LHCN-M2 (cell line): Measurements from ENCODE around the gene IGFBP2. TPM values are rescaled to one million over a fixed set of nuclear protein-coding genes. Genes with fewer than 3 reads are reported as not detected.

Experiments
- DNase-seq: peaks from one replicate; pipeline ENCODE4 v3.0.0-alpha.2; 2012; ENCODE audit warnings: low read depth
- total RNA-seq: library from RNA; depleted of rRNA; stranded (reverse); fragments of >200 nt; gene quantifications from 2 replicates; pipeline ENCODE4 v1.2.3, GENCODE V29; 2014

Gene IGFBP2
- total RNA-seq, 1 experiment from 2014 or later = 0.23 TPM

DNA sequence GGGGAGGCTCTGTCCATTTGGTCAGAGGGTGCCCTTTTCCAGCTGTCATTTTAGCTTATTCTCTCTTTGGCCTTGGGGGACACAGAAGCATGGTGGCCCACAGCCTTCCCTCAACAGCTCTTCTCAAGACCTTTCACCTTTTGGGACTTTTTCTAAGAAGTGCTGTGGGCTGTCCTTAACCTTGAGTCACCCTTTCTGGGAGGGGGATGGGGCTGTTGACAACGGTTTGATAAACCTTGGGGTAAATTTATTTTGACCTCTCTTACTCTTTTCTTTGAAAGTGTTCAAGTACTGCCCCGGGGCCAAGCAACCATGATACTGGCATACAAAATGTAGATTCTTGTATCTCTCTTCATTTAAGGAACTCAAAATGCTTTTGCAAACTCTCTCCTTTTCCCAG lies 48.5 kb downstream of the IGFBP2 start:
- DNase-seq = no peak

DNA sequence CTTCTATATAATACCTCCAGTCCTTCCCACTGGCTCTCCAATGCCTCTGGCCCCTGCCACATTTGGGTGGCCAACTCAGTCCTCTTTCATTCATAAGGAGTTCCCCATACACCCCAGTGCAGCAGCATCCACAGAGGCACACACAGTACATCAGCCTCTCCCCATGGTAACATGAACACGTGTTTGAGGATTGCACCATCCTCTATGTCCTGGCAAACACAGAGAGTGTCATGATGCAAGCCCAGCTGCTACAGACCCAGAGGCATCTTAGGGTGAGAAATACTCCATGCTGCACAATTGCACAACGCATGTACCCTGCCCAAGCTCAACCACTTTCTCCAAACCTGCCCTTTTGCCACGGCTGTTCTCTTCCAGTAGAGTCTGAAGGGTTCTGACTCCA lies 50.6 kb downstream of the IGFBP2 start:
- peak; percentile 95 for DNase-seq

DNA sequence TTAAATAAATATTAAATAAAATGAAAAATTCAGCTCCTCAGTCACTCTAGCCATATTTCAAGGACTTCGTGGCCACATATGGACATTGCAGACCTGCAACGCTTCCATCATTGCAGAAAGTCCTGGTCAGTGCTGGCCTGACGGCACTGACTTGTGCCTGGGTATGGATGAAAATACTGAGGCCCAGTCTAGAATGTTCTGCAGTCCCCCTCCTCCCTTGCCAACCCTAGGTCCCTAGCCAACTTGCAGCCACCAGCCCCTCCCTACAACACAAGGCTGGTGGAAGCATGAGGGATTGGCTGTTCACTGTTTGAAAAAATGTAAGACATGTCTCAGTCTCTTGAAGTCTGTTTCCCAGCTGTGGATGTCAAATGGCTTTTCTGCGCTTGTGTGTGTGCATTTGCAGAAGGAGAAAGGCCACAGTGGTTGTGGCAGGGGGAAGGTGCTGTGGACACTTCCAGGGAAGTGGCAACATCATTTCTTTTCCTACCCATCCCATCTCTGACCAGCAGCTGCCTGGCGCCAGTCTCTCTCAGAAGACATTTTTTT lies 52.2 kb downstream of the IGFBP2 start:
- DNase-seq = no peak

DNA sequence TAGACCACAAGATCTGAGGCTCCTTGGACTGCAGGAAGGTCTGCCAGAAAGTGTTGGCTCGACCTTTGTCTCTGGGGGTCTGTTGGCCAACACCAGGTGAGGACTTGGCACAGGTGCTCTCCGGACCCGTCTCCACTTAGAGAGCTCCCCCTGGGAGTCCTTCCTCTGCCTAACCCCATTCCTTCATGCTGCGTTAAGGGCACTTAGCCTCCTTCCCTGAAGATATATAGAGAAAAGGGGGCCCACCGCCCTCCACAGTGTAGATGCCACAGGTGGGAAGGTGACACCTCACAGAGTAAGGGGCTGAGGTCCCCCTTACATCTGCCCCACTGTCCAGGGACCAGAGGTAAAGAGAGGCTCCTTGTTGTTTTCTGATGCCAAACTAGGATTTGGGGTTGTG lies 53.9 kb downstream of the IGFBP2 start:
- no peak for DNase-seq

DNA sequence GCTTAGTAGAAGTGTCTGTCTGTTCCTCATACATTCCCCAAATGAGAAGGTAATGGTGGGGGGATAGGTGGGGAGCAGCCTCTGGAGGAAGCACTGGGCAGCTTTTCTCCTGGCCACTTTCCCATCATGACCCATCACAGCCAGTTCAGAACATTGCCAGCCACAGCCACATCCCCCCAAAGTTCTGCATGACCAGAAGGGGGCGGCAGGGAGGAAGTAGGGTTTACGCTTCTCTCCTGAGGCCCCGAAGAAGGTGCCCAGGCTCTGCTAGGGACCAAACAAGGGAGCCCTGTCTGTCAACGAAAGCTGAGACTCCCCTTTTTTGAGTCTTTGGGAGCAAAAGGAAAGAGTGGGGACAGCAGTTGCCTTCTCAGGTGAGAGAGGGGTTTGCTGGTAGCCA lies 54.4 kb downstream of the IGFBP2 start:
- DNase-seq = no peak

DNA sequence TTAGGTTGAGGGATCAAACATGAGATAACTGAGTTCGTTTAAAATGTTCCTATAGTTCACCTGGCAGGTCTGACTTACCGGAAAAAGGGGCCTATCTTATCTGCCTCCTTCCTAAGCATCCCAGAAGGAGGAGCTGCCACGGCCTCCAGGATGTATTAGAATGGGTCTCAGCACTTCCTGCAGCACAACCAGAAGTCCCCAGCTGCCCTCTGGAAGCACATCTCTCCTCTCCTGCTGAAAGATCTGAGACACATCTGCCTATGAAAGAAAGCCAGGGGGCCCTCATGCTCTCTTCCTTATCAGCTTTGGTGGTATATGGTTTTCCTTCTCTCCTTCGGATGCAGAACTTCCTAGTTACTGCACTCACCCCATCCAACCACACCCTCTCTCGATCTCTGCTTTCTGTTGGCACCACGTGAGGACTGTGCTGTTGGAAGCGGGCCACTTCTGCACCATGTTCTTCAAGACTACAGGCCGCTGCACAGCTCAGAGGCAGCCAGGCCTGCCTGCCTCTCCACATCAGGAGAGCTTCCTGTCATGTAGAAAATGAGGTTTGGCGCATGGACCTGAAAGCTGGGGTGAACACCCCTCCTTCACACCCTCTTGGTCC lies 55.6 kb downstream of the IGFBP2 start:
- no peak for DNase-seq

DNA sequence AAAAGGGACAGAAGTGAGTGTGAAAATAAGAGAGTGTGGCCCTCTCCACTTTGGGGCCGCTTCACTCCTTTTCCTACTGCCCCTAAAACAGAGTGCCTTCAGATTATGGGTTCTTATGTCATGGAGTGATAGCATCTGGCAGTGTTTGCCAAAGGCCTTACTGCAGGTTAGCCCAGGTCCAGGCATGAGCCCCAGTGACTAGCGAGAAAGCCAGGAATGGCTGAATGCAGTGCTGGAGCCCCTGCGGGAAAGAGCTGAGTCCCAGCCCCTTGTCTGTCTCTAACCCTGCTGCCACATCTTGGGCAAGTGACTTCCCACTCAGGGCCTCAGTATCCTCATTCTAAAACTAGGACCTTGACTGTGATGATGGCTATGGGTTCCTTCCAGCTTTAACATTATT lies 56.2 kb downstream of the IGFBP2 start:
- no peak for DNase-seq

DNA sequence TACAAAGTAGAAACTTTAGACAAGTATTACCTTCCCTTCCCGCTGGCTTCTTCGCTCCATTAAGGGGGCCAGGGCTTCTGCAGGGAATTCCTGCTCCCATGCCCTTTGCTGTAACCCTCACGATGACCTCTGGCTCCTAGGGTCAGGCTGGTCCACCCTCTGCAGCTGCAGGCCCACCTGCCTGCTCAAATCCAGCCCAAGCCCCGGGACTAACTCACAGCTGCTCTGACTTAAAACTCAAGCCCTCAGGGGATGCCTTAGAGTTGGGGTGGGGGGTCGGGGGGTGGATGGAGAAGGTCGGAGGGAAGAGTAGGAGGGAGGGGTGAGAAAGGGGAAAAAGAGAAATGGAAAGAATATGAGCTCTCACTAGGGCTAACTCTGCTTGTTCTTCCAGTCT lies 57.2 kb downstream of the IGFBP2 start:
- DNase-seq = no peak

DNA sequence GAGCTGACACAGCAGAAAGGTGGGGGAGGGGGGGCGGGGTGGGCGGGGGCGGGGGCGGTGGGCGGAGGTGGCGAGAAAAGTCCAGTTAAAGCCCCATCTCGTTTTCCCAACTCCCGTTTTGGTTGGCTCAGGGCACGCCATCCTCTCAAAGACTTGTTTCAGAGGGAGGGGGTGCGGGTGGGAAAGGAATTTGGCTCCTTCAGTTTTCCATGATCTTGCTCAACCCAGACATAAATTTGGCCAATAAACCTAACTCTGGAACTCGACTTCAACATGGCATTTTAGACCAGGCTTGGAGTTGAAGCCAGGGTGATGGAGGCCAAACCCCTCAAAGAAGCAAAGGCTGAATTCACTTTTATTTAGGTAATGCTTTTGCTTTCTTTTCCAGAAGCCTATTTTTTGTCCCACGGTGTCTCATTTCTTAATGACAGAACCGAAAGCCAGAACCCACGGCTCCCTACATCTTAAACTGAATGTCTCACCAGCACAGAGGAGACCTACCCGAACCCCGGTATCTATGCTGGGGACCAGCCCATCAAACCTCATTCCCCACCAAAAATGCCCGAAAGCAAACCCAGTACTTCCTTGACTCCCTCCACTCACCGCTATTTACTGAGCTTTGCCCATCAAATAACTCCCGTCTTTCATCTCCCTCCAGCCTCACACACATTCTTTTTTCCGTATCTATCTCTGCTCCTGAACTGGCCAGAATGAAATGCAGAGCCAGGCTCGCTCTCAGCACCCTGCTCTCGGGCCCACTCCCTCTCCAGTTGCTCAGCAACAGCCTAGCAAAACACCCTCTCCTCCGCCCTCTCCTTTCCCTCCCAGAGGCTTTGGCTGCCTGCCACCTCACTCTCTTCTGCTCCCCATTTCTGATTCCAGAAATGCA lies 57.9 kb downstream of the IGFBP2 start:
- peak; percentile 50 for DNase-seq

DNA sequence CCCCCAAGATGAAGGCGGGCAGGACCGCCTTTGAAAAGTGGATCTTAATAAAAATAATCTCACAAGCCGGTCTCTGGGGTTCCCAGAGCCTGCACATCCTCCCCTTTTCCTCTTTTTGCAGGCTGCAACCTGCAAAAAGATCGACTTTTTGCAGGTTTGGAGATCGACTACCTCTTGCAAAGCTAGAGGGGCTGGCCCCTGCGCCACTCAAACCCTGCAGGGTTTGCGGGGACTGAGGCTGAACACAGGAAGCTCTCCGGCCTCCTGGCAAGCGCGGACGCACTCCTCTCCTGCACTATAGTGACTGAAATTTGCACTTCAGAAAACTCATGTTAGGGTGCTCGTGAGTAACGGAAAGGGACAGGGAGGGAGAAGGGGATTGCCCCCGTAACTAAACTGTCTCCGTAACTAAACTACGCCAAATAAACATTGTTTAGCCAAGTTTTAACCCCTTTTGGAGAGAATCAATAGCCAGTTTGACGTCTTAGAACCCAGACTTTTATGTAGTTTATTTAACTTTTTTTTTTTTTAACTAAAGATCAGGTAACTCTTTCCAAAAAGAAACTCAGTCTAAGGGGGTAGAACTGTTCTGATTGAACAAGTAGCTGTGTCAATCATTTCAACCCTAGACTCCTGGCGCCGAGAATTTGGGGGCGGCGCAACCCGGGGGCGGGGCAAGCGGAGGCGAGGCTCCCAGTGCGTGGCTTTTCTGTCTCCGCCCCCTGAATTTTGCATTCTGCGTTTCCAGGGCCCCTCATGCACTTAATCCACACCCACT lies 59.6 kb downstream of the IGFBP2 start:
- DNase-seq = peak; percentile 45

DNA sequence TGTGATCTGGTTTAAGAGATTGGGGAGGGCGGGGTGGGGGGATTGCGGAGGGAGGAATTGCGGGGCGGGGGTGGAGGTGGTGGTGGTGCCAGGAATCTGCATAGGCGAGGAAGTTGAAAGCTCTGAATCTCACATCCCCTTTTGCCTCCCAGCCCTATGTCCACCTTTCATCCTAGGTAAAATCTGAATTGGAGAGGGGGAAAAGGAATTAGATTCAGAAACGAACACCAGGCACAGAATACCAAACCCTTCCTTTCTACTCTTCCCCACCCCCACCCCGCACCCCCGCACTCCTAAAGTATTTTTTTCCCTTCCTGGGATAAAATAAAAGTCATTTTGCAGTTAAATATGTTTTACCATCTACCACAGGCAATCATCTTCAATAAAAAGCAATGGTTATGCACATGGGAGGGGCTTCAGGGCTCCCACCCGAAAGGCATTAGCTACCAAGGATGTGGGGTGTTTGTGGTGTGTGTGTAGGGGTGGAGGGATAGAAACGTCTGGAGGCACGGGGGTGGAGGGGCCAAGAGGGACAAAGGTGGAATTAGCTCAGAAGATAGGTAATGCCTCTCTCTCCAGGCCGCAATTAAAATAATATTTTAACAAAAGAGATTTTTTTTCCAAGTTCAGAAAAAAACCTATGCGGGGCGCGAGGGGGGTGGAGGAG lies 60.3 kb downstream of the IGFBP2 start:
- DNase-seq = no peak

DNA sequence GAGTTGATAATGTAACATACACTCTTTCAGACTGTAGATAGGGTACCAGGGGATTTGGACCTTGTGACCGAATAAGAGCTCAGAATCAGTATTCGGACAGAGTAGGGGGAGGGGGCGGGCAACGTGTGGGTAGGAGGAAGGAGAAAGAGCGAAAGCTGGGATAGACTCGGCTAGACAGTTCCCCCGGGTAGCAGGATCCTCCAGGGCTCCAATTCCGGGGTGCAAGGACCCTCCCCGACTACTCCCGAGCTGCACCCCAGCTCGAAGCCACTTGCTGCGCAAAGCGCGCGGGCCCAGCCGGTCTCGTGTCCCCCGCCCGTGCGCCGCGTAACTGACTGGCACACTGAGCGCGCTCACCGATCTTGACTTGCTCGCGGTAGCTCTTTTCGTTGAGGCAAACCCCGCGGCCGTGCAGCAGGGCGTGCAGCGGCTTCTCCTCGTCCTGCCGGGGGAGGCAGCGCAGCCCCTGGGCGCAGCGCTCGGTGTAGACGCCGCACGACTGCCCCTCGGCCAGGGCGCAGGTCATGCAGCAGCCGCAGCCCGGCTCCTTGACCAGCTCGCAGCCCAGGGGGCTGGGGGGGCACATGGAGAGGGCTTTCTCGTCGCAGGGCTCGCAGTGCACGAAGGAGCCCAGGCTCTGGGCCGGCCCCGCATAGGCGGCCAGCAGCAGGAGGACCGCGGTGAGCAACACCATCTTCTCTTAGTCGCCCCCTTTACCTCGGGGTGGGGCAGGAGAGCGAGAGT lies 61.0 kb downstream of the IGFBP2 start:
- no peak for DNase-seq

DNA sequence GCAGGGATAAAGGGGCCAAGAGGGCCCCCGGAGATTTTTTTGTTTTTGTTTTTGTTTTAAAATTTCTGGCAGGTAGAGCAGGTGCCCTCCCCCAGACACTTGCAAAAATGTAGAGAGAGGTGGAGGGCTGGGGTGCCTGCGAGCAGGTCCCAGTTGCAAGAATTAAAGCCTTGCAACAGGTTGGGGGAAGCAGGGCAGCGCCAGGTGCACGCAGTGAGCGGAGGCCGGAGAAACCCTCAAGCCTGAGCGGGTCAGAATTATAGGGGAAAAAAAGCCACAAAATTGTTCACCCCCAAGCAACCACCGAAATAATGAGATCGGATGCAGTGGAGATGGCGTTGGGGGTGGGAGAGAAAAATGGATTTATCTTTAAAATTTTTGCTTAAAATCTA lies 61.6 kb downstream of the IGFBP2 start:
- no peak for DNase-seq

DNA sequence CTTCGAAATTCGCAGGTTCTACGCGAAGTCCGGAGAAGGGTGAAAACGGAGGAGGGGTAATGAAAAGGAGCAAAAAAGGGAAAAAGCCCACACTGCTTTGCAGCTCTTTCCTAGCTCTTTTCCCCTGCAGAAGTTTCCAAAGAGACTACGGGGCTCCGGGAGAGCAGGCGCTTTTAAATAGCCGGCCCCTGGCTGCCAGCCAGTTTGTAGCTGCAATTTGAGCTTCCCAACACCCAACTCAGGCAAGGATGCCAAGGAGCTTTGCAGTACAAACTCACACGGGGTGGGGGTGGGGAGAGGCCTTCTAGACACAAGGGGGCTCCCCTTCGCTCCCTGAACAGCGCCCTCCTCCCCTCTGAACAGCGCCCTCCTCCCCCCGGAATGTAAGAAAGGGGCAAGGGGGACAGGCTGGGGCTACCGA lies 62.2 kb downstream of the IGFBP2 start, which contains the start of gene IGFBP5:
Gene IGFBP5 (minus strand): TSS at position 149 of the 421 bp plus-strand sequence. CDS start 774 bp downstream, outside the sequence.
- DNase-seq = peak; percentile 68

DNA sequence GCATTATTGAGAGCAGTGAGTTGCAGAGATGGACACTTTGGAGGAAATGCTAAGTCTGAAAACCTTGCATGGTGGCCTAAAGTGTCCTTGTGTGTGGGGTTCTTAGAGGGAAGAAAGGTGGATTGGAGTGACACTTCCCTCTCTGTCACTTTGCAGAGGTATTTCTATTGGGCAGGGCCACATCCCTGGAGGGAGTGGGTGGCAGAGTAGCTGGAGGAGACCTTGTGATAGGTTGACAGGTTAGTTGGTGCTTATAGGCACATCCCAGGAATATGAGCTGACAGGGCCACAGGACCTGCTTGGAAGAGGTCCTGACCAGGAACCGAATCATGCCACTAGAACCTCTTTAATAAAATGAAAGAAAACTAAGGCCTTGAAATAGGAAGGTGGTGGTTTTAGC lies 63.1 kb downstream of the IGFBP2 start:
- DNase-seq = no peak

DNA sequence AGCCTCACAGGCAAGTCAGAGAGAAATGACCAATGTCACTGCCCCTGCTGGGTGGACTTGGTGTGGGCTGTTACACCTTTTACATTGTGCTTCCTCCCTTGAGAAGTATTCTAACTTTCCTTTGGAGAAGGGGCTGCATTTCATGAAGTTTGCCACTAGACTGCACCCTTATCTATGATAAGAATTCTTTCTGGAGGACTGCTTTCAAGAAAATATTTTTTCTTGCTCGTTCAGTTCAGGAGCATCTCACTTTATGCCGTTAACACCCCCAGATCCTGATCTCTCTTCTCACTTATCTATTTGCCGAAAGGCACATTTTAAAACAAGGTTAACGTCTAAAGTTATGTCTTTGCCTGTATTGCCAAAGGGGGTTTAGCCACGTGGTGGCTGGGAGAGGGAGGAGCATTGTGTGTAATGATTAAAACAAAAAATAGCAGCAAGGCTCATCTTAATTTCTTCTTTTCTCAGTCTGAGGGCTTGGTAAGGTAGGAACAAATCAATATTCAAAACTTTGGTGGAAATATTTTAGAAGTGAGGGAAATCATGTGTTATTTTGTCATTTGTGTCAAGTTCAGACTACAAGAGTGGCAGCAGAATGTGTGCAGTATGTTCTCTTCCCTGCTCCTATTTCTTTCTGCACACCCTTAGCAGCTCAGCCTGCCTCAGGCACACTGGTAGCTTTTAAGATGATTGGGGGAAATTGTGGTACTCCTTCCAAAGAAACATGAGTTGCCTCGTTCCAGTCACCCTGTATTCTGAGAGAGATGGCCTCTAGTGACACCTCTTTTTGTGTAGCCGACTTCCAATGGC lies 63.7 kb downstream of the IGFBP2 start:
- peak; percentile 43 for DNase-seq

DNA sequence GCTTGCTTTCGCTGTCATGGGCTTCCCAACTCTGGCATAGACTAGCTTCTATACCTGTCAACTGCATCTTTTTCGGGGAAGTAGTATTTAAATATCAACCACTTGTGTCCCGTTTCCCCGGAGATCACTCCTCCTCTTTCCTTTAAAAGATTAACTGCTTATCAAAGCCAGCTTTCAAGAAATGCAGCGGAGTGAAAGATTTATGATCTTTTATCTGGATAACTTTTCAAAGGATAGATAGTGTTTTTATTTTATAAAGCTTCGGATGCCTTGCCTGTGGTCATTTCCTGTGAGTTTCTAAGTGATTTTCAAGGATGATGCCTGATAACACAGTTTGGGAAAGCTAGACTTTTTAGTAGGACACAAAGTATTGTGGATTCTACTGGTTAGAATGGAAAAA lies 65.1 kb downstream of the IGFBP2 start:
- no peak for DNase-seq

DNA sequence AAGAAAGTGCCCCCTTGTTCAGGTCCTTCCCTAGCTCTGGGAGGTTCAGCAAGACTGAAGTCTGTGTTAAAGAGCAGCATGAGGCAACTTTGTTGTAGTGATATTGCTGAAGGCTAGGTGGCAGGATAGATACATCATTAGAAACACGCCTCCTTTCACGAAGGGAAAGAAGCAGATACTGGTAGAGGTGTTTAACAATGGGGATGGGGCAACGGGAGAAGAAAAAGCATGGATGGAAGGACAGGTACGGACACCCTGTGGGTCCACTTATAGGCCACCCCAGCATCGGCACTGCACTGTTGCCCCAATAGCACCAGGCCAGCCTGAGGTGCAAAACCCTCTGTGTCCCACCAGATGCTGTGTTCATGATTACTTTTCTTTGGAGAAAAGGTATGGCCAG lies 65.7 kb downstream of the IGFBP2 start:
- DNase-seq = peak; percentile 56

DNA sequence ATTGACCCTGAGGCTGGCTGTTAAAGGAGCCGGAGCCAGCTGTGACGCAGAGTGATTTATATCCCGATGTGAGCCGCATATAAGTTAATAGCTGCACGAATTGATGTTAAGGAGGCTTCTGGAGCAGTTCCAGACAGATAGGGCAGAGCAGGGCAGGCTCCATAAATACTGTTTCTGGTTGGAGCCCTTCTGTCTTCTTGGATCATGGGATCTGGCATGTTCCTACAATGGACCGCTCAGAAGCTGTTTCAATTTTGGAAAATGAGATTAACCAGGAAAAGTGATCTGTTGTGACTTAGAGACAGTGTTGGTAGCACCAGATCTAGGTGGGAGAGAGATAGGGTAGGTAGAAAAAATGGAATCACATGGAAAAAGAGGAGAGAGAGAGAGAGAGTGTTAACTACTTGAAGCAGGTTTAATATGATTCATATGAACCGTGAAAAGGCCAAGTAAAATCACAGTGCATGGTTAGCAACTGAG lies 66.9 kb downstream of the IGFBP2 start:
- DNase-seq = no peak

DNA sequence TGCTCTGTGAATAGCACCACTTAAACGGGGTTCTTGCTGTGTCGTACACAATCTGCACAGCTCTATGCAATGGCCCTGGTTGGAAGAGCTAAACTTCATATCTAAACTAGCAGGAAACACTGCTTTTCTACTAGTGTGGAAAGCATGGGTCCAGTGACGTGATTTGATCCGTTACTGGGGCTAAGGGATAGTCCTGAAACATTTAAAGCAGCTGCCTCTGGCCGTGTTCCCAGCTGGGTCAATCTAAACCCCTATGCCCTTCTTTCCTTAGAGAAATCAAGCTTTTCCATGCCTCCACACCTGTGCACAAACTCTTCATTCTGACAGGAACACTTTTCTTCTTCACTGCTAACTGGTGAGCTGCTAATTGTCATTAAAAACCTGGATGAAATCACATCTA lies 67.6 kb downstream of the IGFBP2 start:
- no peak for DNase-seq
